H1 (cell line): Measurements from ENCODE around the gene ABCC10. TPM values are rescaled to one million over a fixed set of nuclear protein-coding genes. Genes with fewer than 3 reads are reported as not detected.

Source experiments
- CHD7 ChIP-seq: fragments of 300-600 bp; sonication (generic); IDR thresholded peaks from 2 replicates; pipeline ENCODE4 v1.7.1; 2012; ENCODE audit warnings: low read length, moderate library complexity, mild to moderate bottlenecking, inconsistent platforms; ENCODE audit not compliant: insufficient replicate concordance
- polyA plus RNA-seq, 7 experiments: library from polyadenylated mRNA; depleted of rRNA in 3 of 7; stranded (reverse) in 5 of 7; unstranded in 2 of 7; fragments of >200 nt in 5 of 7; fragments of 200-250 nt in 2 of 7; gene quantifications; 1 replicate in 5 of 7; 2 replicates in 1 of 7; 4 replicates in 1 of 7; pipeline versions ENCODE4 v1.2.1 to v1.2.3, GENCODE V29; 2011 to 2013; ENCODE audit warnings: missing spikeins in 2 of 7, mixed read lengths in 2 of 7
- total RNA-seq: library from RNA; stranded (reverse); fragmentation: NEBNext Ultra II Directional; extraction: Animal tissue kit (Norgen Biotek cat#: 25700); gene quantifications from 2 replicates; pipeline ENCODE4 v1.2.1, GENCODE V29; 2021

ABCC10 gene
- total and polyA plus RNA-seq, 2 of the 8 experiments (the other 6 are each of a cell fraction or from before 2014, with no cell fraction given): 15.5 to 24.6 TPM

DNA sequence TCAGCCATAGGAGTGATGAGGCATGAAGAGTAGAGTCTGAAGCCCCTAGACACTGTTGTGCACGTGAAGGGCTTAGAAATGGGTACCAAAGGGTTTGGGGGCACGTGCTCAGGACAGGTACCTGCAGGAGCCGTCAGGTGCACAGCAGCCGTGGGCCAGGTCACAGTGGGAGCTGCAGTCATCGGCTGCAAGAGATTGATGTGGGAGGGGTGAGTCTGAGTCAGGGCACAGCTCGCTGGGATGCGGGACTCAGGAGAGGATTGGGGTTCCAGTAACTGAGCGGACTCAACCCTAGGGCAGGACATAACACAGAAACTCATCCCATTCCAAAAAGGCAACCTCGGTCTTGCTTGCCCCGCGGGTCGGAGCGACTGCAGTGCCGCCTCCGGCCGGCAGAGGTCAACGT lies 27.0 kb downstream of the ABCC10 start (continued):
- no peak for TF ChIP-seq CHD7
- TF ChIP-seq, all 59 proteins: peak for 3
